HCT116 (cell line): ENCODE results near the gene FAM228B. TPM values are rescaled to one million over a fixed set of nuclear protein-coding genes. Genes with fewer than 3 reads are reported as not detected.

Source experiments
- ATAC-seq: fragments of 200-7000 bp; cut with Tn5 transposase; 2 replicates; pipeline ENCODE4 v1.9.1; 2020; ENCODE audit warnings: mild to moderate bottlenecking, moderate library complexity
- BruUV-seq: library from RNA; stranded (reverse); fragments of 400-500 nt; replicated peaks from 2 replicates; lab custom pipeline; 2021; lab: Mats Ljungman, UMichigan
- CTCF ChIA-PET: fragments of 300-600 bp; sonication (Branson Sonifier 250); formaldehyde crosslinking; loops from one replicate; lab custom pipeline; 2021; ENCODE audit warnings: antibody characterized with exemption; lab: Charles Lee
- POLR2A ChIA-PET: fragments of 300-600, 350-600 bp; sonication (Branson Sonifier 250); formaldehyde crosslinking; loops from one replicate; lab custom pipeline; 2021; ENCODE audit warnings: antibody characterized with exemption; lab: Charles Lee
- RAD21 ChIA-PET, 2 experiments: fragments of 300-600 bp; sonication (Branson Sonifier 250); formaldehyde crosslinking; loops; one replicate each; lab custom pipeline; 2023; ENCODE audit warnings: low total read pairs in 2 of 2; ENCODE audit not compliant: uncharacterized antibody in 2 of 2, unreplicated experiment in 2 of 2, low non-redundant PET in 1 of 2; lab: Charles Lee
- DNase-seq: peaks from one replicate; pipeline ENCODE4 v3.0.0-alpha.2; 2010; ENCODE audit warnings: low read depth, low spot score
- H2AFZ ChIP-seq: fragments of 200-600 bp; shearing (Covaris generic), sonication (generic); 2 replicates; pipeline ENCODE4 v1.6.1; 2017; ENCODE audit warnings: low read depth, mixed run types, mixed read lengths, antibody characterized with exemption, low read length; ENCODE audit not compliant: poor library complexity, severe bottlenecking
- H3K27ac ChIP-seq: 2 replicates; pipeline ENCODE4 v1.5.1; 2012; ENCODE audit warnings: low read depth, low read length
- H3K27me3 ChIP-seq: fragments of 200-600 bp; sonication (generic); 2 replicates; pipeline ENCODE4 v1.6.1; 2016; ENCODE audit warnings: mixed run types, low read length, mixed read lengths; ENCODE audit not compliant: insufficient read depth
- H3K36me3 ChIP-seq, 2 experiments: fragments of 200-500 bp in 1 of 2; fragments of 200-600 bp in 1 of 2; sonication (Bioruptor generic) in 1 of 2; sonication (generic) in 1 of 2; 2 replicates each; pipeline versions ENCODE4 v1.5.1 to v1.6.1; 2014 to 2016; ENCODE audit warnings: low read length in 2 of 2, inconsistent platforms in 1 of 2, mixed read lengths in 1 of 2, mixed run types in 1 of 2; ENCODE audit not compliant: insufficient read depth in 2 of 2, control insufficient read depth in 1 of 2
- H3K4me1 ChIP-seq, 2 experiments: fragments of 200-600 bp in 1 of 2; sonication (generic) in 1 of 2; 2 replicates each; pipeline versions ENCODE4 v1.5.1 to v1.6.1; 2012 to 2017; ENCODE audit warnings: low read length in 2 of 2, inconsistent platforms in 1 of 2, mild to moderate bottlenecking in 1 of 2, mixed read lengths in 1 of 2, mixed run types in 1 of 2, moderate library complexity in 1 of 2; ENCODE audit not compliant: insufficient read depth in 2 of 2, control insufficient read depth in 1 of 2
- H3K4me2 ChIP-seq: fragments of 200-600 bp; sonication (generic); 2 replicates; pipeline ENCODE4 v1.6.1; 2017; ENCODE audit warnings: mixed run types, low read length, mixed read lengths
- H3K4me3 ChIP-seq, 2 experiments: fragments of 200-600 bp in 1 of 2; sonication (generic) in 1 of 2; replicated peaks in 1 of 2; 2 replicates each; pipeline ENCODE4 v1.5.1; 2011 to 2016; ENCODE audit warnings: low read length in 2 of 2, control low read depth in 1 of 2, low read depth in 1 of 2, mild to moderate bottlenecking in 1 of 2, mixed read lengths in 1 of 2, mixed run types in 1 of 2
- H3K79me2 ChIP-seq: fragments of 200-600 bp; sonication (generic); 2 replicates; pipeline ENCODE4 v1.6.1; 2017; ENCODE audit warnings: mild to moderate bottlenecking, mixed run types, low read length, moderate library complexity, mixed read lengths; ENCODE audit not compliant: insufficient read depth
- H3K9ac ChIP-seq: fragments of 200-600 bp; sonication (generic); 2 replicates; pipeline ENCODE4 v1.6.1; 2016; ENCODE audit warnings: low read length, mixed read lengths
- H3K9me2 ChIP-seq: fragments of 200-600 bp; sonication (generic), shearing (Covaris generic); 2 replicates; pipeline ENCODE4 v1.6.1; 2017; ENCODE audit warnings: mixed run types, mild to moderate bottlenecking, moderate library complexity; ENCODE audit not compliant: insufficient read depth
- H3K9me3 ChIP-seq, 2 experiments: fragments of 200-500 bp in 1 of 2; fragments of 200-600 bp in 1 of 2; sonication (Bioruptor generic) in 1 of 2; sonication (generic) in 1 of 2; 2 replicates each; pipeline ENCODE4 v1.6.1; 2014 to 2017; ENCODE audit warnings: low read length in 2 of 2, mixed read lengths in 2 of 2, inconsistent platforms in 1 of 2, low read depth in 1 of 2, mild to moderate bottlenecking in 1 of 2, mixed run types in 1 of 2, moderate library complexity in 1 of 2; ENCODE audit not compliant: control insufficient read depth in 1 of 2, insufficient read depth in 1 of 2
- H4K20me1 ChIP-seq: fragments of 200-600 bp; sonication (generic), shearing (Covaris generic); 2 replicates; pipeline ENCODE4 v1.6.1; 2017; ENCODE audit warnings: mixed run types, mild to moderate bottlenecking, moderate library complexity; ENCODE audit not compliant: insufficient read depth
- EGR1 ChIP-seq: IDR thresholded peaks from 2 replicates; pipeline ENCODE4 v1.6.1; 2012; ENCODE audit warnings: low read depth
- EZH2 ChIP-seq: fragments of 200-600 bp; sonication (generic); IDR thresholded peaks from 2 replicates; pipeline ENCODE4 v1.6.1; 2017; ENCODE audit warnings: antibody characterized with exemption, mixed run types
- EZH2phosphoT487 ChIP-seq: fragments of 200-600 bp; IDR thresholded peaks from 2 replicates; pipeline ENCODE4 v1.6.1; 2018; ENCODE audit warnings: antibody characterized with exemption, borderline replicate concordance
- FOSL1 ChIP-seq: IDR thresholded peaks from 2 replicates; pipeline ENCODE4 v1.6.1; 2012; ENCODE audit warnings: low read depth
- JUND ChIP-seq: IDR thresholded peaks from 2 replicates; pipeline ENCODE4 v1.6.1; 2012
- MAX ChIP-seq: IDR thresholded peaks from 2 replicates; pipeline ENCODE4 v1.6.1; 2012
- POLR2A ChIP-seq: IDR thresholded peaks from 2 replicates; pipeline ENCODE4 v1.7.0; 2011; ENCODE audit warnings: borderline replicate concordance; ENCODE audit not compliant: insufficient read depth, insufficient read length; ENCODE audit errors: extremely low read depth
- POLR2AphosphoS5 ChIP-seq: IDR thresholded peaks from 2 replicates; pipeline ENCODE4 v1.6.1; 2011; ENCODE audit warnings: mild to moderate bottlenecking, low read depth, low read length, moderate library complexity
- SIN3A ChIP-seq: IDR thresholded peaks from 2 replicates; pipeline ENCODE4 v1.6.1; 2012; ENCODE audit warnings: low read depth
- SP1 ChIP-seq: IDR thresholded peaks from 2 replicates; pipeline ENCODE4 v1.6.1; 2012; ENCODE audit warnings: low read depth
- TCF7L2 ChIP-seq: IDR thresholded peaks from 2 replicates; pipeline ENCODE4 v1.7.0; 2011; ENCODE audit warnings: borderline replicate concordance, inconsistent platforms; ENCODE audit not compliant: insufficient read depth, insufficient read length; ENCODE audit errors: extremely low read depth
- YY1 ChIP-seq: IDR thresholded peaks from 2 replicates; pipeline ENCODE4 v1.6.1; 2011; ENCODE audit warnings: low read length, low read depth, moderate library complexity, mild to moderate bottlenecking; ENCODE audit not compliant: insufficient replicate concordance; ENCODE audit errors: extremely low read depth
- intact Hi-C: fragments of 100-400 bp; cut with micrococcal nuclease; formaldehyde crosslinking; loops from 2 replicates; pipeline ENCODE4 v1.10.0; 2022
- total RNA-seq: library from RNA; stranded (reverse); gene quantifications from one replicate; pipeline ENCODE4 v1.2.1, GENCODE V29; 2021; ENCODE audit not compliant: unreplicated experiment

Gene FAM228B
- total RNA-seq, 1 experiment from 2014 or later = 5.6 TPM

- Histone ChIP-seq H3K4me1 (peaks cover 4 to 15% of the 10 kb centered on the region in 2 experiments; a peak in 3 of 4 replicates), H3K9me2 (no peaks in the 10 kb centered on the region), H3K9ac (no peak overlapping the region), H3K27me3 (no peaks in the 10 kb centered on the region), H3K4me2 (no peak overlapping the region), H3K36me3 (peaks cover 24 to 25% of the 10 kb centered on the region in 2 experiments; a peak in 3 of 4 replicates), H3K9me3 (no peaks in the 10 kb centered on the region), H3K79me2 (peaks cover 71% of the 10 kb centered on the region), H3K4me3 (no peak overlapping the region), H2AFZ (no peak overlapping the region), H4K20me1 (no peaks in the 10 kb centered on the region), H3K27ac (no peak overlapping the region)
- DNase-seq (no peak), ATAC-seq (no peak)
- ChIA-PET RAD21 (no interaction called here), POLR2A (interaction anchor here (0.7 kb wide), 1 partner anchor 10 kb away, joined by 3 read pairs; the partner anchor contains the start of gene TP53I3), CTCF (interaction anchor here (0.8 kb wide), 1 partner anchor 147 kb away, joined by 3 read pairs; the partner anchor contains the start of gene ATAD2B)
- TF ChIP-seq FOSL1 = no peak
- no peak for TF ChIP-seq POLR2A
- no peak for TF ChIP-seq EZH2phosphoT487
- no peak for TF ChIP-seq TCF7L2
- no peak for TF ChIP-seq YY1
- no peak for TF ChIP-seq POLR2AphosphoS5
- TF ChIP-seq MAX = no peak
- TF ChIP-seq EZH2 = no peak
- TF ChIP-seq SP1 = no peak
- TF ChIP-seq EGR1 = no peak
- TF ChIP-seq SIN3A = no peak
- no peak for TF ChIP-seq JUND
- intact Hi-C loops = no loop called here
- BruUV-seq = no TSS peak
Observed at GRCh38 chr2:24073816-24074215, 49.5 kb upstream of the FAM228B start.
